Endothelial cell of umbilical vein (primary cell): ENCODE data around the gene OR5B12.

Source experiments
- EZH2 ChIP-seq: IDR thresholded peaks from 2 replicates; pipeline ENCODE4 v1.6.1; 2012; ENCODE audit warnings: borderline replicate concordance, low read depth, mild to moderate bottlenecking, moderate library complexity, low read length, inconsistent platforms; ENCODE audit not compliant: severe bottlenecking
- MYC ChIP-seq: IDR thresholded peaks from one replicate; pipeline ENCODE4 v1.6.1; 2011; ENCODE audit warnings: mild to moderate bottlenecking, low read depth, low read length
- POLR2AphosphoS5 ChIP-seq: IDR thresholded peaks from 2 replicates; pipeline ENCODE4 v1.6.1; 2012; ENCODE audit warnings: low read depth, mild to moderate bottlenecking, control low read depth, low read length, moderate library complexity; ENCODE audit not compliant: insufficient read depth
- TF ChIP-seq, protein P1 (sequence below), 2 donors: IDR thresholded peaks; 1 replicate in 1 of 2; 2 replicates in 1 of 2; pipeline ENCODE4 v1.5.1; 2011; ENCODE audit warnings: low read length in 2 of 2, mild to moderate bottlenecking in 2 of 2, moderate library complexity in 2 of 2, control low read depth in 1 of 2, inconsistent platforms in 1 of 2, low read depth in 1 of 2; ENCODE audit not compliant: insufficient read depth in 1 of 2; ENCODE audit errors: extremely low read depth in 1 of 2
- TF ChIP-seq, protein P2 (sequence below): IDR thresholded peaks from 2 replicates; pipeline ENCODE4 v1.6.1; 2011; ENCODE audit not compliant: insufficient read depth, insufficient read length

DNA sequence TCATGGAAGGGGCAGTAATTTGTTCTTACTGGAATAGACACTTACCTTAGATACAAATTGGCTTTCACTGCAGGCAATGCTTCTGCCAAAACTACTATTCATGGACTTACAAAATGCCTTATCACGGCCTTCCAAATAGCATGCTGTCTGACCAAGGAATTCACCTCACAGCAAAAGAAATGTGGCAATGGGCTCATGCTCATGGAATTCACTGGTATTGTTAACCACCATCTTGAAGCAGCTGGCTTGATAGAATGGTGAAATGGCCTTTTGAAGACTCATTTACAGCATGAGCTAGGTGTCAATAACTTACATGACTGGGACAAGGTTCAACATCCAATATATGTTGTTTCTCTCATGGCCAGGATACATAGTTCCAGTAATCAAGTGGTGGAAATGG, 43.9 kb upstream of the OR5B12 start:
- TF ChIP-seq, protein P1, sequence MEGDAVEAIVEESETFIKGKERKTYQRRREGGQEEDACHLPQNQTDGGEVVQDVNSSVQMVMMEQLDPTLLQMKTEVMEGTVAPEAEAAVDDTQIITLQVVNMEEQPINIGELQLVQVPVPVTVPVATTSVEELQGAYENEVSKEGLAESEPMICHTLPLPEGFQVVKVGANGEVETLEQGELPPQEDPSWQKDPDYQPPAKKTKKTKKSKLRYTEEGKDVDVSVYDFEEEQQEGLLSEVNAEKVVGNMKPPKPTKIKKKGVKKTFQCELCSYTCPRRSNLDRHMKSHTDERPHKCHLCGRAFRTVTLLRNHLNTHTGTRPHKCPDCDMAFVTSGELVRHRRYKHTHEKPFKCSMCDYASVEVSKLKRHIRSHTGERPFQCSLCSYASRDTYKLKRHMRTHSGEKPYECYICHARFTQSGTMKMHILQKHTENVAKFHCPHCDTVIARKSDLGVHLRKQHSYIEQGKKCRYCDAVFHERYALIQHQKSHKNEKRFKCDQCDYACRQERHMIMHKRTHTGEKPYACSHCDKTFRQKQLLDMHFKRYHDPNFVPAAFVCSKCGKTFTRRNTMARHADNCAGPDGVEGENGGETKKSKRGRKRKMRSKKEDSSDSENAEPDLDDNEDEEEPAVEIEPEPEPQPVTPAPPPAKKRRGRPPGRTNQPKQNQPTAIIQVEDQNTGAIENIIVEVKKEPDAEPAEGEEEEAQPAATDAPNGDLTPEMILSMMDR (IDR thresholded peaks at IDR 0.05; ENCODE audit: extremely low read depth in 1 of 2, insufficient read depth in 1 of 2, low read depth in 1 of 2, low read length in 2 of 2), result no peak
- TF ChIP-seq, protein P2, sequence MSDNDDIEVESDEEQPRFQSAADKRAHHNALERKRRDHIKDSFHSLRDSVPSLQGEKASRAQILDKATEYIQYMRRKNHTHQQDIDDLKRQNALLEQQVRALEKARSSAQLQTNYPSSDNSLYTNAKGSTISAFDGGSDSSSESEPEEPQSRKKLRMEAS, result no peak
- TF ChIP-seq POLR2AphosphoS5 (no peak), EZH2 (no peak), MYC (no peak)
